NCI-H187 (cell line): Measurements from ENCODE around the gene TECPR1.
"Not testable (repeated sequence)": the region's sequence is repeated elsewhere in the genome, so short reads cannot be mapped to it uniquely, and the experiment has no call there.

Source experiments
- DNase-seq, 2 experiments: peaks; one replicate each; lab custom pipeline; 2025; lab: John Stamatoyannopoulos, UW

TECPR1 gene

DNA sequence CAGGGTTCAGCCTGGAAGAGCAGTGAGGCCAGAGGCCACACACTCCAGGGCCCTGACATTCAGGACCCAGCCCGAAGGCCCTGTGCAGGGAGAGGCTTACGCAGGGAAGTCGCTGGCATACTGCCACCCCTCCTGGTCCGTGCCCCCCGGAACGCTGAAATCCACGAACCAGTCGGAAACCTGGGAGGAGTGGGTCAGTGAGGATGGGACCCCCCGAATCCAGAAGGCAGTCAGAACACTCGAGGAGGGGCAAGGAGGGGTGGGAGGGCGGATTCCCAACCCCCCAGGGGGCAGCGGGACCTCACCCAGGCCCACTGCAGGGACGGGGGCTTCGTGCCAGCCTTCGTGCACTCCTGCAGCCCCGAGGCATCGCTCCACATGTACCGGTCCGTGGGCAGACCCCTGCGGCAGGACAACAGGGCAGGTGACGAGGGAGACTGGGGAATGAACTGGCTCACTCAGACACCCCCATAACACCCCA, 27.3 kb downstream of the TECPR1 start:
- DNase-seq, result no peak

DNA sequence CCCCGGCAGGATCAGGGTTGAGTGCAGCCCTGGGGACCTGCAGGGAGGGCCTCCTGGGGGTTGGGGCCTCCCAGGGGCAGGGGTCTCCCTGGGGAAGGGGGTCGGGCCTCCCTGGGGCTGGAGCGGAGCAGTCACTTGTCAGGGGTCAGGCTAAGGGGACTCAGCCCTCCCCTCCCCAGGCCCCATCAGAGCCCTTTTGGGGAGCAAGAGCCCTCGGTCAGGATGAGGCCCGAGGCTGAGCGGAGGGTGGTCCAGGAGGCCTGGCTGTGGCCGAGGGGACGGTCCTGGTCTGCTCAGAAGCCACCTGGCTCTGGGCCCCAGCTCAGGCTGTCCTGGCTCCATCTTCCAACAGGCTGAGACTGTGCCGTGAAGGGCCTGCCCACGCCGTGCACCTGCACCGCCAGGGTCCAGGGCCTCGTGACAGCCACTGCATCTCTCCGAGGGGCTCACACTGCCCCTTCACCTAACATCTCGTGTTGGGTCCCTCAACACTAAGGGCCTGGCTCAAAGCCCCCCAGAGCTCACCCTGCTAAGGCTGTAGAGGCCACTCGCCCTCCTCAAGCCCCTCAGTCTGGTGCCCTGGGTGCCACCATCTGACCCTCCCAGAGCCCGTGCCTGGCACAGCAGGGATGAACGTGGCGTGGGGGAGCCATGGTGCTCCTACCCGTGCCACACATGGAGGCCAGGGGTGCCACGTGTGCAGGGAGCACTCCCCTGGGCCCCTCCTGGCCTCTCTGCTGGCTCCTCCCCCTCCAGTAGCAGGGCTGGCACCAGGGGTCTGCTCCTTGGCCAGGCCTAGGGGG, 27.9 kb downstream of the TECPR1 start:
- DNase-seq, result no peak

DNA sequence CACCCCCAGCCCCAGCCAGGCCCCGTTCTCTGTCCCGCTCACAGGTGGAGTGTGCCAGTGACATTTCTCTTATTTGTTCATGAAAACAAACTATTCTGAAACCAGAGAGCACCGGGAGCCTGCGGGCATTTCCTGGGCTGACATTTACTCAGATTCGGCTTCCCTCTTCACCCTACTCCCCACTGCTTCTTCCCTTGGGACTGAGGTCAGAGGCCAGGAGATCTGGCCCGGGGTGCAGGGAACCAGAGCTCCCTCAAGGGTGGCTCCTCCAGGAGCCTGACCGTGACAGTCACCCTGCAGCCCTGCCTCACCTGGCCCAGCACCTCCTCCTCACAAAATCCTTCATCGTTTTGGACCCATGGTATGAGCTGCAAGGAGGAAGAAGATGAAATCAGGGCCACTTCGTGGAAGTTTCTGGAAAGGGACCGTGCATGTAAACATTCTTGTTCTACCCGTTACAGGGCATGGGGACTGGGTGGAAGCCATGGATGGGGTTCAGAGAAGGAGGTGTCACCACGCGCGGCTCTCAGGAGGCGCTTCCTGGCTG, 28.6 kb downstream of the TECPR1 start:
- DNase-seq, result no peak

DNA sequence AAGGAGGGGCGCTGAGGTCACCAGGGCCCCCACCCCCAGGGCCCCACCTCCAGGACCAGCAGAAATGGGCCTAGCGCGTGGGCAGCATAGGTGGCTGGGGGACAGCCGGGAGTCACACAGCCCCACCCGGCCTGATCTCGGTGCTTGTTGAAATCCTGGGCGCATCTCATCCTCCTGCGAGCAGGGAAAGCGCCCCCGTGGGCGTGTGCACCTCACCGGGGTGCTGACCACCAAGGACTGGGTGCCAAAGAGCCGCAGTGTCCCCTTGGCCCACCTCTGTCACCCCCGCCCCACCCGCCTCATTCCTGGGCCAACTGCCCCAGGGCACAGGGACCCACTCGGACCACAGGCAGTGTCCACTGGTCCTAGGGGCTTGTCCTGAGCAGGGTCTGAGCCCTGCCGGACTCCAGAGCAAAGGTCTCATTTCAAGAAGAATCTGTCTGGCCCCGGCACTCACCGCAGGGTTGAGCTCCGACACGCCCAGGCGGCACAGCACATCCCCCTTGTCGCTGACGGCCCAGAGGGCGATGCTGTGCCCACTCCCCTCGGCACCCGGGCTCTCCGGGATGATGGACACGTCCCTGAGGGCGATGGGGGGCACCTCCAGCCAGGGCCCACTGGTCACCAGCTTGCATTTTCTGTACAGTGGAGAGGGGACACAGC, 29.4 kb downstream of the TECPR1 start:
- DNase-seq, result no peak

DNA sequence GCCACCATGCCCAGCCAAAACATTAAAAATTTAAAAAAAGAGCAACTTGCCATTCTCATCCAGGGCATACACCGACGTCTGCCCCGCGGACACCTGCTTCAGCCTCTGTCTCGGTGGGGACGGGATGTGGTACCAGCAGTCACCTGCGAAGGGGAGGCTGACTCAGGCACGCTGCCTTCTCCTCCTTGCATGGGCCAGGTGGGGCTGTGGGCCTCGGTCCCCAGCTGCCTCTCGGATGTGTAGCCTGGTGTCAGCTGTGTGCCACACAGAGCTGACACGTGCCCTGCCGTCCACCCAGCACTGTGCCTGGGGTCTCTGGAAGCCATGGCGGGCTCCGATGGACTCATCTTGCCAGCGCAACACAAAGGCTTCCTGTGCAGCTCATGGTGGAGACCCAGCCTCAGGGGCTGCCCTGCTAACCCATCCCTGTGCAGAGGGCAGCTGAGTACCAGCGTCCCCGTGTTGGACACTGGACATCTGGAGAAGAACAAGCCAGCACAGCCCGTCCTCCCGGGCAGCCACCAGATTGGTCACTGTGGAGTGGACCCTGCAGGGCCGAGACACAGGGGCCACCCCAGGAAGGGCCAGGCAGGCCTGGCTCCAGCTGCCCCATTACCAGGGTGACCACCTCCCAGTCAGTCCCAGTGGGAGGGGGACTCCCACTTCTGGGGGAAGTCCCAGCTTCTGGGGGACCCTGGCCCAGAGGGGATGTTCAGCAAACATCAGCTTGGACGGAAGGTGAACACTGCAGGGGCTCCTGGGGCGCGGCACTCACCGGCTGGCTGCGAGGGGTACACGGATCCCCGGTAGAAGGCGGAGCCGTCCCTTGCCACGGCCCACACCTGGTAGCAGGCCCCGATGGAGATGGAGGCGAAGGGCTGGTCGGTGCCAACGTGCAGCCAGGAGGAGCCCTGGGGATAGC, 30.2 kb downstream of the TECPR1 start:
- no peak for DNase-seq

DNA sequence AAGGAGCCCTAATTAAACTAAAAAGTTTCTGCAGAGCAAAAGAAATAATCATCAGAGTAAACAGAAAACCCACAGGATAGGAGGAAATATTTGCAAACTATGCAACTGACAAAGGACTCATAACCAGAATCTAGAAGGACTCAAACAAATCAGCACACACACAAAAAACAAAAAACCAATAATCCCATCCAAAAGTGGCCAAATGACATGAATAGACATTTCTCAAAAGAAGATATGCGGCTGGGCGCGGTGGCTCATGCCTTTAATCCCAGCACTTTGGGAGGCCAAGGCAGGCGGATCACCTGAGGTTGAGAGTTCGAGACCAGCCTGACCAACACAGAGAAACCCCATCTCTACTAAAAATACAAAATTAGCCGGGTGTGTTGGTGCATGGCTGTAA, 32.6 kb downstream of the TECPR1 start:
- not testable (repeated sequence) for DNase-seq

DNA sequence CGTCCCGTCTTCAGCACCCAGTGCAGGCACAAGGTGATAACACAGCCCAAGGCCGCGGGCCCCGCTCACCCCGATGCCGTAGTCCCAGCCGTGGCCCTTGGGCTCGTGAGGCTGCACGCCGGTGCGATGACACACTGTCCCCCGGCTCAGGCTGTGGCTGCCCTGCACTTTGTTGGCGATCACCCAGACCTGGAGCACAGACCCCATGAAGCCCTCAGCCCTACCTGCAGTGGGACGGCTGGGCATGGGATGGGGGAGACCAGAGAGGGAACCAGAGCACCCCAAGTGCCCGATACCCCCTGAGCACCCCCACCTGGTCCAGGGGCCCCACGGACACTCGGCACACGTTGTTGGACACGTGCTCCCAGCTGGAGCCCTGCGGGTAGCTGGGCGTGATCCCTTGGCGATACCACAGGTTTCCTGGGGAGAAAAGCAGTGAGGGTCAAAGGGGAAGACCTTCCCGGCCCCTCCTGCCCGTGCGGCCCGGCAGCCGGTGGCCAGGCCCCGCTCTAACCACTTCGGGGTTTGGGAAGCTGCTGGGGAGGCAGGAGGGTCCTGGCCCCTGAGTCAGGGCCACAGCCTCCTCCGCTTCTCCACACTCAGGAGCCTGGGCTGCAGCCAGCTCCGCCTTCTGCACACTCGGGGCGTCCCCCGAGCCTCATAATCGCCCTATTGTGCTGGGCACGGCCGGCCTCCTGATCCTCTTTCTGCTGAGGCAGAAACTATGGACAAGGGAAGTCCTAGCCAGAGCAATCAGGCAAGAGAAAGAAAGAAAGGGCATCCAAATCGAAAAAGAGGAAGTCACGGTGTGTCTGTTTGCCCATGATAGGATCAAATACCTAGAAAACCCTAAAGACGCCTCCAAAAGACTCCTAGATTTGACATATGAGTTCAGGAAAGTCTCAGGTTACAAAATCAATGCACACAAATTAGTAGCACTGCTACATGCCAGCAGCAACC, 34.1 kb downstream of the TECPR1 start:
- DNase-seq, result no peak

DNA sequence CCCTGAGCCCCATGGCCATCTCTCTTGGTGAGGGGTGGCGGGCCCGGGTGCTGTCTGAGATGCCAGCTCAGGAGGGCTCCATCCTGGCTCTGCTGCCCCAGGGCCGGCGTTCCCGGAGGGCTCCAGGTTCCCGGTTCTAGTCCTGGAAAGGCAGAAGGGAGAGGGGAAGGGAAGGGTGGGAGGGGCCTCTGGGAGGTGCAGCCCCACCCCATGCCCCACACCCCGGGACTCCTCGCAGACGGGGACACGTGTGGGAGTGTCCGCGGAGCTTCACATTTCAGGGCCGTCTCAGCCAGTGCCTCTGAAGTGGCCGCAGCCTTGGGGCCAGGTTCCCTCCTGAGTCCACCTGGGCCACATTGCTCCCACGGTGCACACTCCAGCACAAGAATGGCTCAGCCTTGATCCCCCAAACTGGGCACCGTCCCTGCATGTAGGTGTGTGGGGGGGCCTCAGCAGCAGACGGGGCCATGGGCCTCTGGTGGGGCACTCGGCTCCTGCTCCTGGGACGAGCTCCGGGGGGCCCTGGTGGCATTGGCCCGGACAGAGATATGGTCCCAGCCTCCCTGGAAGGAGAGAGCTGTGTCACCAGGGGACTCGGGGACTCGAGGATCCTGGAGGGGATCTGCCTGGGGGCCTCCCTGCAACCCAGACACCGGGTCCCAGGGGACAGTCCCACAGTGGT, 35.0 kb downstream of the TECPR1 start:
- DNase-seq, result no peak

DNA sequence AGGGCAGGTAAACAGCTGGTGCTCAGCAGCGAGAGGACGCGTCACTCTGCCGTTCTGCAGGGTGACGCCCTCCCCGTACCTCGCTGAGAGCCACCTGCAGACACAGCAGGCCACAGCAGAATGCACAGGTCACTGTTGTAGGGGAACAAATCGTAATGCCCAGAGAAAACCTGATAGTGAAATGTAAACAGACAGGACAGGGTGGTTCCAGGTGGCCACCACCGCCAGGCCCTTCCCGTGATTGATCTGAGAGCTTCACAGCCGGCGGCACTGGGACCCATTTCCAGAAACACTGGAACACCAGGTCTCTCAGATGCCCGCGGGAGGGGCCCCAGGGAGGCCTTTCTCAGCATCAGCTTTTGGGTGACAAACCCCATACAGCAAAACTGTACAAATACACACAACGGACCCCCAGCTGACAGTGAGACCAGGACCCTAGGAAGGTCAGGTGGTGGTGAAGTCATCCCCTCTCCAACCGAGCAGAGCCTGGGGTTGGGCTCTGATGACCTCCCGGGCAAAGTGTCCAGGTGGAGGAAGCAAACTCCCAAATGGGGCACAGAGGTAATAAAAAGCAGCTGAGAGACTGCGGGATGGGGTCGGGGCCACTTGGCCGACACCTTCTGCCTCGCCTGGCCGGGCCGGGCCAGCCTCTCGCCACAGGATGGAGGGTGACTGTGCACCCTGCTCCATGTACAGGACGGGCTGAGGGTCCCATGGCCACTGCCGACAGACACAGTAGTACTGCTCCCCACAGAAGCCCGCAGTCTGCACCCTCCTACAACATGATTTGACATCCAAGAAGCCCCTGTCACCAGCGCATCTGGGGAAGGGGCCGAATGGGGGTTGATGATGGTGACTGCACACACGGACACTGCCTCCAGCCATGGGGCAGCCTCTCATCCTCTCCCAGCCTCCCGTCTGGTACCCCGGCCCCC, 36.2 kb downstream of the TECPR1 start:
- DNase-seq, result no peak

DNA sequence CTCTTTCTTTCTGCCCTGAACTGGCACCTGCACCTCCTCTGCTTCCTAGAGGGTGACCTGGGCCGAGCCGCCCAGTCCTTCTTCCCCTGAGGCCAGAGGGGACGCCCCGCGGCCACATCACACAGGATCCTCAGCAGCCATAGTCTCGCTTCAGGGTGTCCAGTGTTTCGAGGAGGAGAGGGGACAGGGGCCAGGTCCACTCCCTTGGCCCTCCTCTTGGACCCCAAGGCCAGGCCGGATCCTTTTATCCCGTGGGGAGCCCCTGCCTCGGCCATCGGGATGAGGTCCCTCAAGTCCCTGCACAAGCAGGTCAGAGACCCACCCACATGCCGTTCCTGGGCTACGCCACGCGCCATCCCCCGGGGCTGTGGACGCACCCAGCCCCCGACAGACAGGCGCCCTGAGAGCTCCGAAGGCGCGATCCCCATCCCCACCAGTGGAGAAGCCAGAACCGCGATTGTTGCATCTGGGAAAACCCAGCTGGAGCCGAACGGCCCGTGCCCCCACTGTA, 37.2 kb downstream of the TECPR1 start:
- no peak for DNase-seq

DNA sequence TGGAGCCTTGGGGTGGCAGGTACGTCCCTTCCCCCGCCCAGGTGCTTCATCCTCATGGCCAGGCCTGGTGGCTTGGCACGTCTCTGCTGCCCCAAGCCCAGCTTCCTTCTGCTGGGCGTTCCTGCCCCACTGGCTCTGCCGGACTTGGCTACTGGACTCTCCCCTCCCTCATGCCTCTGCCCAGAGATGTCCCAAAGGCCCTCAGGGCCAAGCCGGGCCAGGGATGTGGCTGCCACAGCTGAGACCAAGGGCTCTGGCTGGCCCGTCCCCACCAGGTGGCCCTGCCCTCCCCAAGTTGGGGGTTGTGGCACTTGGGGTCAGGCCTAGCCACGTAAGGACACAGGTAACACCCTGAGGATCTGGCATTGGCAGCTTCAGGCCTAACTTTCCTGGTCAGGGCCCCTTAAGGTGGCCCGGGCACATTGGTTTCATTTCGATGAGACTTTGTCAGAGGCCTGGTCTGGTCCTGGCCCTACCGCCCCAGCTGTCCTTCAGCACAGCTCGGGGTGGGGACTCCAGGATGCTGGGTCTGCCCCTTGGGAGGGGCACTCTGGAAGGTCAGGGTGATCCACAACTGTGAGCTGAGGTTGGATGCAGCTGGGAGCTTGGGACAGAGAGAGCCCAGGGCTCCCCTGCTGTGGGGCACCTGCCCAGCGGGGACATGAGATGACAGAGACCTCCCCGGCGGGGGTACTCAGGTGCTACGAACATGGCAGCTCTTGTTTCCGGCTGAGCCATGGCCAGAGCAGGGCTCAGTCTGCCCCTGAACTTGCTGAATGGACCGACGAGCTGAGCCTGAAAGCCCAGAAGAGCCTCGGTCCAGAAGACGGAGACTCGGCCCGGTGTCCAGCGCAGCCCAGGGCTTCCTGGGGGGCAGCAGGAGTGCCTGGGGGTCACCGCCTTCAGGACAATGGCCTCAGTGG, 37.9 kb downstream of the TECPR1 start:
- DNase-seq, result no peak

DNA sequence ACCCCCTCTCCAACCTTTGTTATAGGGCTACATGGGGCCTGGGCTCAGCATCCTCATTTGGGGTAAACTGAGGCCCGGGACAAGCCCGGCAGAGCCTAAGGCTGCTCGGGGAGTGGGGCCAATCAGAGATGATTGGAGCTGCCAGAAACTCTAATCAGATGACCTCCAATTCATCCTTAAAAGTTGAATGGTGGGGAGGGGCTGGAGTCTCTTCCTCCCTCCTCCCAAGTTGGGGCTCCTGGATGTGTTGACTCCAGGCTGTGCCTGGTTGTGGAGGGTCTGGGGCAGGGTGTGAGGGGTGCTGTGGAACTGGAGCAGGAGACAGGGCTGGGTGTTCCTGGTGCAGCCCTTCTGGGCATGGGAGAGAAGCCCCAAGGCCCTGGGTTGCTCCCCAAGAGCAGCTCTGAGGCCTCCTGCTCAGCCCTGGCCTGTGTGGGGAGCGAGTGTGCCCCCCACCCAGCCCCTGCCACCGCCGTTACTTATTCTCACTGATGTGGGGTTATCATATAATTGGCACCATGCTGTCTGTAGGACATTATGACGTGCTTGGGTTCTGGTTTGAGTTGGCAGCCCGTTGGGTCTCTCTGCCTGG, 38.6 kb downstream of the TECPR1 start:
- DNase-seq, result no peak

DNA sequence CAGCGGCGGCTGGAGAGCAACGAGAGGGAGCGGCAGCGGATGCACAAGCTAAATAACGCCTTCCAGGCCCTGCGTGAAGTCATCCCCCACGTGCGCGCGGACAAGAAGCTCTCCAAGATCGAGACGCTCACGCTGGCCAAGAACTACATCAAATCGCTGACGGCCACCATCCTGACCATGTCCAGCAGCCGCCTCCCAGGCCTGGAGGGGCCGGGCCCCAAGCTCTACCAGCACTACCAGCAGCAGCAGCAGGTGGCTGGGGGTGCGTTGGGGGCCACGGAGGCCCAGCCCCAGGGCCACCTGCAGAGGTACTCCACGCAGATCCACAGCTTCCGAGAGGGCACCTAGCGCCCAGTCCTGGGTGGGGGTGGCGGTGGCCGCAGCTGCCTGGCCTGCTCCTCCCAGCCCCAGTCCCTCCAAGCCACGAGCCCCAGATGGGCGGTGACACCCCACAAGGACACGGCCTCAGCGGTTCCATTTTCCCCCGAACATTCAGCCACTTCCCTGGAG, 39.4 kb downstream of the TECPR1 start:
- no peak for DNase-seq

DNA sequence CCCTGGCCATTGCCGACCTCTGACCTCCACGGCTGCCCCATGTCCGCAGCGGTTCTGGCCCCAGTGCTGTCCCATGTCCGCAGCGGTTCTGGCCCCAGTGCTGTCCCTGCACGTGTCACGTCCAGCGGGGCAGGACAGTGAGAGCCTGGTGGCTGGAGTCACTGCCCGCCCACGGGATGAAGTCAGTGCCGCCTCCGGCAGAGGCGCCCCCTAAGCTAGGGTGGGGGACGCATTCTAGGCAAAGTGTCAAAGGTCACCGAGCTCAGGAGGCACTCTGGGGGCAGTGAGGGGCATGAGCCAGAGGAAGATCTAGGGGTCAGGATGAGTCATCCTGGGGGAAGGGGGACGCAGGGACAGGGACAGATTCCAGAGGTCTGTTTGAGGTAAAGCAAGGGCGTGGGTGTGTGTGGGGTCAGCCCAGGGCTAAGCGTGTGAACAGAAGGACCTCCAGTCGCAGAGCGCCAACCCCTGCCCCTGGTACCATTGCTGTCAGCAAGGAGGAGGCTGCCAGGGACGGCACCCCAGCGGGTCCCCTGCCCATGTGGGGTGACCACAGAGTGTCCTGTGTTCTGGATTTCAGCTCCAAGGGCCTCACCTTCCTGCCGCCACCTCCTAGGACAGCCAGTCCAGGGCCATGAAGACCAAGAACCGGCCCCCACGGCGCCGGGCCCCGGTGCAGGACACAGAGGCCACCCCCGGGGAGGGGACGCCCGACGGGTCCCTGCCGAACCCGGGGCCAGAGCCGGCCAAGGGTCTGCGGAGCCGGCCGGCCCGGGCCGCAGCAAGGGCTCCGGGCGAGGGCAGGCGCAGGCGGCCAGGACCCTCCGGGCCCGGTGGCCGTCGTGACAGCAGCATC, 40.1 kb downstream of the TECPR1 start:
- DNase-seq, result no peak

DNA sequence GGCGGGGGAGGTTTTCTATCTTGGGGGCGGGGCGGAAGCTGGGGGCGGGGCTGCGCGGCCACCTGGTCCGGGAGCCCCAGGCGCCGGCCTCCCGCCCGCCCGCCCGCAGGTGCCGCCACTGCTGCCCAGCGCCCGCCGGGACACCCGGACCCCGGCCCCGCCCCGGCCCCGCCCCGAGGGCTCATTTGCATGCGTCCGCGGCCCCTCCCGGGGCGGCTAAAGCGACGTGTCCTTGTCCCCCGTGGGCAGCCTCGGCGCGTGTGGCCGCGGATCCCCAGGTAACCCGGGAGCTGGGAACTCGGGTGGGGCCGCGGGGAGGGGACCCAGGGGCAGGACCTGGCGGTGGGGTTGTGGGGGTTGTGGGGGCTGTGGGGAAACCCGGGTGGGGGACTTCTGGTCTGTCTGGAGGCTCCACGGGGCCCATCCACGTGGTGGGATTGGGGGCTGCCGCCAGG, 40.8 kb downstream of the TECPR1 start, which contains the start of gene BHLHA15:
BHLHA15 (plus strand) TSS at position 219 of the 455 bp plus-strand sequence. CDS start 871 bp downstream, outside the sequence.
- DNase-seq, result peak in 1 of 2 experiments; percentile 11
